HFFc6 (cell line): ENCODE measurements around the gene FGF3. TPM values are rescaled to one million over a fixed set of nuclear protein-coding genes. Genes with fewer than 3 reads are reported as not detected.
A peak's percentile ranks its signal among the peaks of the same experiment; 100 is the strongest.

Experiments
- DNase-seq: peaks from one replicate; pipeline ENCODE4 v3.0.0-alpha.2; 2018
- H3K27ac Mint-ChIP-seq: 2 replicates; pipeline ENCODE4 v1.8.0; 2020; ENCODE audit warnings: mild to moderate bottlenecking, mixed read lengths
- H3K27me3 Mint-ChIP-seq: 2 replicates; pipeline ENCODE4 v1.8.0; 2021; ENCODE audit warnings: mild to moderate bottlenecking, moderate library complexity, mixed read lengths; ENCODE audit not compliant: insufficient read depth
- H3K36me3 Mint-ChIP-seq: 2 replicates; pipeline ENCODE4 v1.8.0; 2021; ENCODE audit warnings: low read depth, mixed read lengths
- H3K4me1 Mint-ChIP-seq: 2 replicates; pipeline ENCODE4 v1.8.0; 2020; ENCODE audit warnings: low read depth, mixed read lengths
- H3K4me3 Mint-ChIP-seq: 2 replicates; pipeline ENCODE4 v1.8.0; 2020; ENCODE audit warnings: mild to moderate bottlenecking, moderate library complexity, mixed read lengths
- H3K9me3 Mint-ChIP-seq: 2 replicates; pipeline ENCODE4 v1.8.0; 2020; ENCODE audit warnings: mild to moderate bottlenecking, mixed read lengths
- long read RNA-seq: library from polyadenylated mRNA; unstranded; transcript quantifications from one replicate; pipeline ENCODE4 v2.0.0, GENCODE V29; 2019
- total RNA-seq, 6 experiments: library from RNA; stranded (reverse); fragmentation: NEBNext Ultra II Directional; extraction: Animal tissue kit (Norgen Biotek cat#: 25700); gene quantifications; 2 replicates in 1 of 6; 3 replicates in 5 of 6; pipeline ENCODE4 v1.2.3, GENCODE V29; 2021
- TF ChIP-seq, protein P1 (sequence below): fragments of 200-600 bp; sonication (generic); IDR thresholded peaks from 2 replicates; pipeline ENCODE4 v1.5.0; 2021; ENCODE audit warnings: antibody characterized with exemption, mild to moderate bottlenecking

FGF3 gene
- total RNA-seq, result not detected
- long read RNA-seq, result 0 reads

DNA sequence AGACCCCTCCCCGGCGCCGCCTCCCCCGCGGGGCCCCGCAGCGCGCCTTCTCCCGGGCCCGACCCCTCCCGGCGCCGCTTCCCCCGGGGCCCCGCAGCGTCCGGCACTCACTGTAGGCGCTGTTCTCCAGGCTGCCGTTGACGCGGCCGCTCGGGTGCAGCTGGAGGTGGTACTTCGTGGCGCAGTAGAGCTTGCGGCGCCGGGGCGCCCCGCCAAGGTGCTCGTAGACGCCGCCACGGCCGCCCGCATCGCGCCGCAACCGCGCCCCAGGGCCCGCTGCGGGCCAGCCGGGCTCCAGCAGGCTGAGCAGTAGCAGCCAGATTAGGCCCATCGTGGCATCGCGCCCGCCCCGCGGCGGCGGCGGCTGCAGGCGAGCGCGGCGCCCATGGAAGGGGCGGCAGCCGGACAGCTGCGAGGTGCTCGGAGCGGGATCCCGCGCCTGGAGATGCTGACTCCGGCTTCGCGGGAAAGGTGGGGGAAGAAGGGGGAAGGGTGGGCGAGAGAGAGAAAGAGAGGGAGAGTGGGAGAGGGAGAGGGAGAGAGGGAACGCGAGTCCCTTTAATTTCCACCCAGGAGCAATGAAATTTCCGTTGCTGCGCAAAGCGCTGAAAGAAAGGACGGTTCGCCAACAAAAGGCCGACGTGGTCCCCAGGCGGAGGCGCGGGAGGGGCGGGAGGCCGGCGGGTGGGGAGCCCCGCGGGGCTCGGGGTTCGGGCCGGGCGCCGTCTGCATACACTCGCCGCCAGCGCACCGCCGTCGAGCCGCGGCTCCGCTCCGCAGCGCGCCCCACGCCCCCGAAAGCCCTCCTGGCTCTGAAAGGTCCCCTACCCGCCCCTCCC lies at the start of gene FGF3:
Gene FGF3 (minus strand): TSS at position 814 of the 839 bp plus-strand sequence. CDS start 483 bp downstream, at position 331.
- Mint-ChIP-seq H3K4me1 (no peaks in the 10 kb centered on the region), H3K27me3 (peaks cover 34% of the 10 kb centered on the region), H3K36me3 (no peaks in the 10 kb centered on the region), H3K9me3 (no peaks in the 10 kb centered on the region), H3K27ac (no peak within 1 kb of the TSS), H3K4me3 (no peak within 1 kb of the TSS)
- TF ChIP-seq, protein P1, sequence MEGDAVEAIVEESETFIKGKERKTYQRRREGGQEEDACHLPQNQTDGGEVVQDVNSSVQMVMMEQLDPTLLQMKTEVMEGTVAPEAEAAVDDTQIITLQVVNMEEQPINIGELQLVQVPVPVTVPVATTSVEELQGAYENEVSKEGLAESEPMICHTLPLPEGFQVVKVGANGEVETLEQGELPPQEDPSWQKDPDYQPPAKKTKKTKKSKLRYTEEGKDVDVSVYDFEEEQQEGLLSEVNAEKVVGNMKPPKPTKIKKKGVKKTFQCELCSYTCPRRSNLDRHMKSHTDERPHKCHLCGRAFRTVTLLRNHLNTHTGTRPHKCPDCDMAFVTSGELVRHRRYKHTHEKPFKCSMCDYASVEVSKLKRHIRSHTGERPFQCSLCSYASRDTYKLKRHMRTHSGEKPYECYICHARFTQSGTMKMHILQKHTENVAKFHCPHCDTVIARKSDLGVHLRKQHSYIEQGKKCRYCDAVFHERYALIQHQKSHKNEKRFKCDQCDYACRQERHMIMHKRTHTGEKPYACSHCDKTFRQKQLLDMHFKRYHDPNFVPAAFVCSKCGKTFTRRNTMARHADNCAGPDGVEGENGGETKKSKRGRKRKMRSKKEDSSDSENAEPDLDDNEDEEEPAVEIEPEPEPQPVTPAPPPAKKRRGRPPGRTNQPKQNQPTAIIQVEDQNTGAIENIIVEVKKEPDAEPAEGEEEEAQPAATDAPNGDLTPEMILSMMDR, result no peak
- DNase-seq, result no peak

GRCh38 chr11:69868871-69869270 lies 49.7 kb upstream of the FGF3 start:
- Mint-ChIP-seq H3K27me3 (peaks cover 42% of the 10 kb centered on the region), H3K4me1 (no peaks in the 10 kb centered on the region; the same call in 1 of the 2 replicates), H3K9me3 (no peaks in the 10 kb centered on the region), H3K36me3 (no peaks in the 10 kb centered on the region), H3K4me3 (no peak overlapping the region), H3K27ac (no peak overlapping the region)
- TF ChIP-seq, protein P1, result no peak
- no peak for DNase-seq

DNA sequence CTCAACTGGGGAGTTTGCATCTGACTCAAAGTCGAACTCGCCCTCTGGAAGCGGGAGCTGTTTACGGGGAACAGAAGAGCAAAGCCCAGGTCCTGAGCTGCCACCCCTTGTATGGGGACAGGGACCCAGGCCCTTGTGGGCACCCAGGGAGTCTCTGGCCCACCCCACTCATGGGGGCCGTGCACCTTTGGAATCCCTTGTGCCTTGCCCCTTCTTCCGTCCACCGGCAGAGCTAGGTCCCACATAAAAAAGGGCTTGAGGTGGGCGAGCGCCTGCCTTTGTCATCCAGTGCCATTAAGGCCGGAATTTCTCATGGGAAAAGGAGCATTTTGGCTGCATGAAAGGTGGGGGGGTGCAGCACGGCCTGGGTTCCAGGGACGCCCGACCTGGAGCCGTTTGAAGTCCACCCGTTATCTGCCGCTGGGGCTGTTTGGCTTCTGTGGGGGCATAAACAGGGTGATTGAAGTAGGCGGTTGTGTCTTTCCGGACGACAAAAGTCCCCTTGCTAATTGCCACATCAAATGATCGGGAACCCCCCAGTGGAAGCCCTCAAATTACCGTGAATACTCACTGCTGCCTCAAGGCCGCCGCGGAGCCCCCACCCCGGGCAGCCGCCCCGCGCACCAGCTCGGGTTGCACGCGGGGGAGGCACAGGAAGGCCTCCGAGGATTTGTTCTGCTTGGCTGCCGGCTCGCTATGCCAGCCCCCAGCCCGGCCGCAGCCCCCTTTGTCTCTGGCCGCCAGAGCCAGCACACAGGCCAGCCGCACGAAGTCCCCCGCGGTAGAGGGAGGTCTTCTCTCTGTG lies 49.0 kb upstream of the FGF3 start:
- Mint-ChIP-seq H3K27me3 (peaks cover 37% of the 10 kb centered on the region), H3K9me3 (no peaks in the 10 kb centered on the region), H3K4me3 (no peak overlapping the region), H3K36me3 (no peaks in the 10 kb centered on the region), H3K4me1 (no peaks in the 10 kb centered on the region; the same call in 1 of the 2 replicates), H3K27ac (no peak overlapping the region)
- no peak for DNase-seq
- TF ChIP-seq, protein P1, result no peak

GRCh38 chr11:69867076-69868005 lies 48.1 kb upstream of the FGF3 start:
- peak; percentile 12 for DNase-seq
- Mint-ChIP-seq H3K4me3 (no peak overlapping the region), H3K27me3 (peaks cover 37% of the 10 kb centered on the region), H3K4me1 (no peaks in the 10 kb centered on the region; the same call in 1 of the 2 replicates), H3K27ac (no peak overlapping the region), H3K36me3 (no peaks in the 10 kb centered on the region), H3K9me3 (no peaks in the 10 kb centered on the region)
- TF ChIP-seq, protein P1, result no peak

DNA sequence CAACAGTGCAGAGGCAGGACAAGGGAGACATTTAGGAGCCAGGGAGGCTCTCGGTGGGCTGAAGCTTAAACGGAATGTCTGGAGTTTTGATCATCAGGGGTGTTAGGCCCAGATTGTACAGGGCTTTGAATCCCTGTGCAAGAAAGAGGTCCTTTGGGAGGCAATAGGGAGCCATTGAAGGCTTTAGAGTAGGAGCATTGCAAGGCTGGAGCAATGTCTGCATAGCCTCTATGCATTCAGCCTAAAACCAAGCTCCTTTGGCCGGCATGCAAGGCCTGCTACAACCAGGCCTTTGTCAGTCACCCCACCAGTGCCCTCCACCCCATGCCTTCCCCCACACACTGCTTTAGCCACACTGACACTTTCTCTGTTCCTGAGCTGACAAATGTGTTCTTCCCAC lies 47.4 kb upstream of the FGF3 start:
- no peak for DNase-seq
- TF ChIP-seq, protein P1, result no peak

More for the DNA sequence above, 47.4 kb upstream of the FGF3 start:
- Mint-ChIP-seq H3K36me3 (no peaks in the 10 kb centered on the region), H3K4me3 (no peak overlapping the region), H3K27ac (no peak overlapping the region), H3K4me1 (no peaks in the 10 kb centered on the region; the same call in 1 of the 2 replicates), H3K9me3 (no peaks in the 10 kb centered on the region), H3K27me3 (peaks cover 44% of the 10 kb centered on the region)
